Measurements from ENCODE around the gene SERPINI1.

SERPINI1 gene

GRCh38 chr3:167714871-167715270 lies 20.6 kb upstream of the SERPINI1 start:
- H3K27me3 ChIP-seq (ENCODE audit: control insufficient read depth in 1 of 2, insufficient read depth in 2 of 2, low read length in 2 of 2), result no peaks in the 10 kb centered on the region
- no peak overlapping the region for H3K27ac ChIP-seq (ENCODE audit: low read depth, low read length)
- H3K4me1 ChIP-seq (ENCODE audit: control insufficient read depth in 1 of 2, insufficient read depth in 2 of 2, low read length in 2 of 2), result peaks cover 4 to 8% of the 10 kb centered on the region in 2 donors
- peaks cover 7 to 41% of the 10 kb centered on the region in 2 donors for H3K36me3 ChIP-seq (ENCODE audit: control insufficient read depth in 1 of 2, insufficient read depth in 2 of 2, low read length in 2 of 2)
- H3K9ac ChIP-seq (ENCODE audit: low read depth in 1 of 2, low read length in 2 of 2), result no peak overlapping the region
- H3K9me3 ChIP-seq (ENCODE audit: control insufficient read depth in 1 of 2, low read length in 2 of 2), result no peaks in the 10 kb centered on the region
- H3K4me3 ChIP-seq (ENCODE audit: low read depth in 1 of 2, low read length in 2 of 2), result no peak overlapping the region

DNA sequence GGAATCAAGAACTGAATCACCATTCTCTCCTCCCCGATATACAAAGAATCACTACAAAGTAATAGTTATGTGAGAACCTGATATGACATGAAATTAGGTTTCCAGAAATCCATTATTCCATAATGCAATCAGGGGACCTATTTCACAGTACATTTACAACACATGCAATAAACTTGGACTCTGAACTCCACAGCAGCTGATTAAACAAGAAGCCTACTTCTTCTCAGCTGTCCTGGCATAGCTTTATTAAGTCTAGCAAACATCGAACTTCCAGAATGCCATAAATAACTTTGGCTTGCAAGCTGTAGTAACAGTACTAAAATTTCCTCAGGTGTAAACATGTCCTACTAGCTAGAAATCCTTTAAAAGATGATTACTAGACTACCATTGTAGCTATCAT lies 18.6 kb upstream of the SERPINI1 start:
- H3K4me3 ChIP-seq (ENCODE audit: low read depth in 1 of 2, low read length in 2 of 2), result no peak overlapping the region
- no peak overlapping the region for H3K9ac ChIP-seq (ENCODE audit: low read depth in 1 of 2, low read length in 2 of 2)
- H3K36me3 ChIP-seq (ENCODE audit: control insufficient read depth in 1 of 2, insufficient read depth in 2 of 2, low read length in 2 of 2), result peaks cover 7 to 25% of the 10 kb centered on the region in 2 donors
- H3K4me1 ChIP-seq (ENCODE audit: control insufficient read depth in 1 of 2, insufficient read depth in 2 of 2, low read length in 2 of 2), result peaks cover 4 to 8% of the 10 kb centered on the region in 2 donors
- H3K27me3 ChIP-seq (ENCODE audit: control insufficient read depth in 1 of 2, insufficient read depth in 2 of 2, low read length in 2 of 2), result no peaks in the 10 kb centered on the region
- no peaks in the 10 kb centered on the region for H3K9me3 ChIP-seq (ENCODE audit: control insufficient read depth in 1 of 2, low read length in 2 of 2)
- no peak overlapping the region for H3K27ac ChIP-seq (ENCODE audit: low read depth, low read length)

GRCh38 chr3:167718582-167718981 lies 16.9 kb upstream of the SERPINI1 start:
- Histone ChIP-seq H3K27me3 (ENCODE audit: control insufficient read depth in 1 of 2, insufficient read depth in 2 of 2, low read length in 2 of 2) (no peaks in the 10 kb centered on the region), H3K4me3 (ENCODE audit: low read depth in 1 of 2, low read length in 2 of 2) (no peak overlapping the region), H3K9me3 (ENCODE audit: control insufficient read depth in 1 of 2, low read length in 2 of 2) (no peaks in the 10 kb centered on the region), H3K9ac (ENCODE audit: low read depth in 1 of 2, low read length in 2 of 2) (no peak overlapping the region), H3K4me1 (ENCODE audit: control insufficient read depth in 1 of 2, insufficient read depth in 2 of 2, low read length in 2 of 2) (peaks cover 8 to 14% of the 10 kb centered on the region in 2 donors), H3K27ac (ENCODE audit: low read depth, low read length) (no peak overlapping the region), H3K36me3 (ENCODE audit: control insufficient read depth in 1 of 2, insufficient read depth in 2 of 2, low read length in 2 of 2) (peaks cover 7 to 24% of the 10 kb centered on the region in 2 donors)

DNA sequence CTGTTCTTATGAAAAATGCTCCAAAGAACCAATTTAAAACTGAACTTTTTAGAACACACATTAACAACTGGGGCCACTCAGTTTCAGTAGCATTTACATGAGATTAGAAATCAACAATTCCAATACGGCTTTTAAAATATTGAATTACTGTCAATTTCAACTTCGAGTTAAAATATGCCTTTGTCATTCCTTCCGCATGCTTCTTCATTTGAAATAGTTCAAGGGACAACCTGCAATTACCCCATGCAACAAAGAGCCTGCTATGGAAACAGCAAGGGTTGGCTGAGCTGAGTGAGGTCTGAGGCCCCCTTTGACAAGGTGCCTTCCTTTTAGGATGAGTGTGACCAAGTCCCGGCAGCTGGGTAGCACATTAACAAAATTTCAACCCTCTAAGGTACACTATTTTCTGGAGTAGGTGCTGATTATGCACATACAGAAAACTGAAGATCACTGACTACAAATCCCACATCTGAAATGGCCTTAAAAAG lies 12.5 kb upstream of the SERPINI1 start:
- Histone ChIP-seq H3K4me1 (ENCODE audit: control insufficient read depth in 1 of 2, insufficient read depth in 2 of 2, low read length in 2 of 2) (peaks cover 16 to 27% of the 10 kb centered on the region in 2 donors), H3K27ac (ENCODE audit: low read depth, low read length) (no peak overlapping the region)

GRCh38 chr3:167723872-167724271 lies 11.6 kb upstream of the SERPINI1 start:
- H3K9ac ChIP-seq (ENCODE audit: low read depth in 1 of 2, low read length in 2 of 2), result no peak overlapping the region
- H3K9me3 ChIP-seq (ENCODE audit: control insufficient read depth in 1 of 2, low read length in 2 of 2), result no peaks in the 10 kb centered on the region
- no peak overlapping the region for H3K4me3 ChIP-seq (ENCODE audit: low read depth in 1 of 2, low read length in 2 of 2)
- H3K4me1 ChIP-seq (ENCODE audit: control insufficient read depth in 1 of 2, insufficient read depth in 2 of 2, low read length in 2 of 2), result peaks cover 23 to 35% of the 10 kb centered on the region in 2 donors
- peaks cover under 1 to 6% of the 10 kb centered on the region in 2 donors for H3K36me3 ChIP-seq (ENCODE audit: control insufficient read depth in 1 of 2, insufficient read depth in 2 of 2, low read length in 2 of 2)
- no peaks in the 10 kb centered on the region for H3K27me3 ChIP-seq (ENCODE audit: control insufficient read depth in 1 of 2, insufficient read depth in 2 of 2, low read length in 2 of 2)
- H3K27ac ChIP-seq (ENCODE audit: low read depth, low read length), result no peak overlapping the region

More for the DNA sequence above, 12.5 kb upstream of the SERPINI1 start:
- peaks cover 7 to 14% of the 10 kb centered on the region in 2 donors for H3K36me3 ChIP-seq (ENCODE audit: control insufficient read depth in 1 of 2, insufficient read depth in 2 of 2, low read length in 2 of 2)
- no peak overlapping the region for H3K4me3 ChIP-seq (ENCODE audit: low read depth in 1 of 2, low read length in 2 of 2)
- no peak overlapping the region for H3K9ac ChIP-seq (ENCODE audit: low read depth in 1 of 2, low read length in 2 of 2)
- H3K9me3 ChIP-seq (ENCODE audit: control insufficient read depth in 1 of 2, low read length in 2 of 2), result no peaks in the 10 kb centered on the region
- no peaks in the 10 kb centered on the region for H3K27me3 ChIP-seq (ENCODE audit: control insufficient read depth in 1 of 2, insufficient read depth in 2 of 2, low read length in 2 of 2)

DNA sequence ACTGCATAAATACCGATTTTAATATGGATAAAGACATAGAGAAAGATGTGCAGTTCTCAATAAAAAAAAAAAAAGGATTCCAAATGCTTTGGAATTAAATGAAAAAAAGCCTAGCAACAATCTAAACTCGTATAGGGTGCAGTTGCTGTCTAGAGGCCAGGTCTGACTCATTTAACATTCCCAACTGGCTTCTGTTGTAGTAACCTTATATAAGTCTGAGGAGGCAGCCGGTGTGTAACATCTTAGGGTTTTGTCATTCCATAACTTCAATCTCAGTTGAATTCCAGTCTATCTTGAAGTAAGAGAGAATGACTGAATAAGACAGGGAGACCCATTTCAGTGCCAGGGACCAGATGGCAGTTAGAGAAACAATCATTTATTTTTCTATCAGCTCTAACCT lies 7.3 kb upstream of the SERPINI1 start:
- Histone ChIP-seq H3K4me3 (ENCODE audit: low read depth in 1 of 2, low read length in 2 of 2) (no peak overlapping the region), H3K27ac (ENCODE audit: low read depth, low read length) (no peak overlapping the region), H3K36me3 (ENCODE audit: control insufficient read depth in 1 of 2, insufficient read depth in 2 of 2, low read length in 2 of 2) (no peaks in the 10 kb centered on the region), H3K9me3 (ENCODE audit: control insufficient read depth in 1 of 2, low read length in 2 of 2) (no peaks in the 10 kb centered on the region), H3K9ac (ENCODE audit: low read depth in 1 of 2, low read length in 2 of 2) (no peak overlapping the region), H3K27me3 (ENCODE audit: control insufficient read depth in 1 of 2, insufficient read depth in 2 of 2, low read length in 2 of 2) (no peaks in the 10 kb centered on the region), H3K4me1 (ENCODE audit: control insufficient read depth in 1 of 2, insufficient read depth in 2 of 2, low read length in 2 of 2) (peaks cover 27 to 48% of the 10 kb centered on the region in 2 donors)

DNA sequence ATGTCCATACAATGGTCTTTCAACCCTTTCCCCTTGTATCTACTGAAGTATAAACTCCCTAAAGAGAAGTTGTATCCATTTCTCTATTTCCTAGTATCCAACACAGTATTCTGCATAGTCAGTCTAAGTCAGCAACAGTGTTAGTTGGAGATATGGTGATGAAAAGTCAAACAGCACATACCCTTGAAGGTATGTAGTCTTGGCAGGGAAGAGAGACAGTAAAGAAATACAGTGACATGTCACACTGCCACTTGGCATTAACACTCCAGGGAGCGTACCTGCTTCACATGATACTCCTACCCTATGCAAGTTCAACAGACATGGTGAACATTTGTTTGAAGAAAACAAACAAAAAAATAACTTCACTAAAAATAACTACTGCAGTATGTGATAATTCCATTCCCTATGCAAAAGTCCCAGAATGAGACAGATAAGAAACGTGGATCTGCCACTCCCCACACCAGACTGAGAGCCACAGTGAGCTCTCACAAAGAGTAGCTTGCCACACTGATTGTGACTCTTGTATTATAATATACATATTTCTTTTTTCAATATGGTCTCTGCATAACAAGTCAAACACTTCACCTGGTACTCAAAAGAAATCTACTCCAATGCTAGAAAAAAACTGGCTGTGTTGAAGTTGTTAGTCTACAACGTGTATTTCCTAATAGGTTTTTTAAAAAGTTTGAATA lies 6.7 kb upstream of the SERPINI1 start:
- no peaks in the 10 kb centered on the region for H3K36me3 ChIP-seq (ENCODE audit: control insufficient read depth in 1 of 2, insufficient read depth in 2 of 2, low read length in 2 of 2)
- H3K4me3 ChIP-seq (ENCODE audit: low read depth in 1 of 2, low read length in 2 of 2), result no peak overlapping the region
- H3K27me3 ChIP-seq (ENCODE audit: control insufficient read depth in 1 of 2, insufficient read depth in 2 of 2, low read length in 2 of 2), result no peaks in the 10 kb centered on the region
- no peaks in the 10 kb centered on the region for H3K9me3 ChIP-seq (ENCODE audit: control insufficient read depth in 1 of 2, low read length in 2 of 2)
- H3K9ac ChIP-seq (ENCODE audit: low read depth in 1 of 2, low read length in 2 of 2), result no peak overlapping the region
- H3K27ac ChIP-seq (ENCODE audit: low read depth, low read length), result no peak overlapping the region
- peaks cover 27 to 48% of the 10 kb centered on the region in 2 donors for H3K4me1 ChIP-seq (ENCODE audit: control insufficient read depth in 1 of 2, insufficient read depth in 2 of 2, low read length in 2 of 2)

DNA sequence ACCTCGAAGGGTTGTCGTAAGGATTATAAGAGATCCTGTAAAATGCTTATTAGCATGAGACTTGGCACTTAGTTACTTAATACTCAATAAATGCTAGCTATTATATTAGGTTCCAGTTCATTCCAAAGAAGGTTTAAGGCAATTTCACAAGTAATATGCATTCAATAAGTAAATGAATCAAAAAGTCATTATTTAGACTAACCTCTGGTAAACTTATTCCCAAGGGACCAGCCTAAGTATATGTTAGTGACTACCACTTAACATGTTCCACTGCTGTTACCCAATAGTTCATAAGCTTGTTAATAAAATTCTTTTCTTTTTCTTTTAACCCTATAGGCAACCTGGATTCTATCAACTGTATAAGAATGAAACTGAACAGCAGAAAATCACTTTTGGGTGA lies 5.9 kb upstream of the SERPINI1 start:
- peaks cover 29 to 46% of the 10 kb centered on the region in 2 donors for H3K4me1 ChIP-seq (ENCODE audit: control insufficient read depth in 1 of 2, insufficient read depth in 2 of 2, low read length in 2 of 2)

GRCh38 chr3:167731393-167731792 lies 4.1 kb upstream of the SERPINI1 start:
- Histone ChIP-seq H3K4me1 (ENCODE audit: control insufficient read depth in 1 of 2, insufficient read depth in 2 of 2, low read length in 2 of 2) (peaks cover 32 to 51% of the 10 kb centered on the region in 2 donors), H3K9me3 (ENCODE audit: control insufficient read depth in 1 of 2, low read length in 2 of 2) (no peaks in the 10 kb centered on the region), H3K27ac (ENCODE audit: low read depth, low read length) (no peak overlapping the region), H3K36me3 (ENCODE audit: control insufficient read depth in 1 of 2, insufficient read depth in 2 of 2, low read length in 2 of 2) (no peaks in the 10 kb centered on the region), H3K9ac (ENCODE audit: low read depth in 1 of 2, low read length in 2 of 2) (no peak overlapping the region), H3K27me3 (ENCODE audit: control insufficient read depth in 1 of 2, insufficient read depth in 2 of 2, low read length in 2 of 2) (no peaks in the 10 kb centered on the region), H3K4me3 (ENCODE audit: low read depth in 1 of 2, low read length in 2 of 2) (no peak overlapping the region)

More for the DNA sequence above, 5.9 kb upstream of the SERPINI1 start:
- Histone ChIP-seq H3K9me3 (ENCODE audit: control insufficient read depth in 1 of 2, low read length in 2 of 2) (no peaks in the 10 kb centered on the region), H3K27me3 (ENCODE audit: control insufficient read depth in 1 of 2, insufficient read depth in 2 of 2, low read length in 2 of 2) (no peaks in the 10 kb centered on the region), H3K9ac (ENCODE audit: low read depth in 1 of 2, low read length in 2 of 2) (no peak overlapping the region), H3K4me3 (ENCODE audit: low read depth in 1 of 2, low read length in 2 of 2) (no peak overlapping the region), H3K27ac (ENCODE audit: low read depth, low read length) (no peak overlapping the region), H3K36me3 (ENCODE audit: control insufficient read depth in 1 of 2, insufficient read depth in 2 of 2, low read length in 2 of 2) (no peaks in the 10 kb centered on the region)

GRCh38 chr3:167732313-167733065 lies 3.0 kb upstream of the SERPINI1 start:
- no peak overlapping the region for H3K4me3 ChIP-seq (ENCODE audit: low read depth in 1 of 2, low read length in 2 of 2)
- no peak overlapping the region for H3K9ac ChIP-seq (ENCODE audit: low read depth in 1 of 2, low read length in 2 of 2)
- no peaks in the 10 kb centered on the region for H3K27me3 ChIP-seq (ENCODE audit: control insufficient read depth in 1 of 2, insufficient read depth in 2 of 2, low read length in 2 of 2)
- no peaks in the 10 kb centered on the region for H3K9me3 ChIP-seq (ENCODE audit: control insufficient read depth in 1 of 2, low read length in 2 of 2)
- no peak overlapping the region for H3K27ac ChIP-seq (ENCODE audit: low read depth, low read length)
- H3K4me1 ChIP-seq (ENCODE audit: control insufficient read depth in 1 of 2, insufficient read depth in 2 of 2, low read length in 2 of 2), result peaks cover 27 to 45% of the 10 kb centered on the region in 2 donors
- no peaks in the 10 kb centered on the region for H3K36me3 ChIP-seq (ENCODE audit: control insufficient read depth in 1 of 2, insufficient read depth in 2 of 2, low read length in 2 of 2)

Data from duodenal mucosa (tissue), 2 donors.